ENCODE results near the gene NTRK3.

GRCh38 chr15:87827131-87827530, 429.4 kb downstream of the NTRK3 start:
- no peak for TF ChIP-seq TAF1 (IDR thresholded peaks at IDR 0.05; ENCODE audit: borderline replicate concordance, insufficient read depth, low read length)
- no peak for TF ChIP-seq POLR2AphosphoS5 (IDR thresholded peaks at IDR 0.05; ENCODE audit: low read depth, low read length)
- no peak for TF ChIP-seq REST (IDR thresholded peaks at IDR 0.05; ENCODE audit: insufficient read depth in 1 of 2, low read depth in 2 of 2, low read length in 2 of 2)
- TF ChIP-seq SIN3A (IDR thresholded peaks at IDR 0.05; ENCODE audit: borderline replicate concordance, insufficient read depth, low read length), result no peak

Measured in PFSK-1 (cell line).